Coronary artery (tissue), 2 donors: ENCODE measurements around the gene KCNK13.

Experiments used
- DNase-seq: peaks from one replicate; pipeline ENCODE4 v3.0.0-alpha.2; 2017; ENCODE audit warnings: low spot score
- H3K27ac ChIP-seq, 2 donors: fragments of 200-600 bp; sonication (generic); one replicate each; pipeline ENCODE4 v1.5.1; 2016 to 2019
- H3K4me3 ChIP-seq: fragments of 200-600 bp; sonication (generic); 2 replicates; pipeline ENCODE4 v1.5.1; 2016; ENCODE audit warnings: mild to moderate bottlenecking, moderate library complexity
- CTCF ChIP-seq: fragments of 200-600 bp; sonication (generic); IDR thresholded peaks from one replicate; pipeline ENCODE4 v1.5.1; 2019; ENCODE audit warnings: antibody characterized with exemption

The KCNK13 gene

GRCh38 chr14:90177539-90178189 lies 115.9 kb downstream of the KCNK13 start:
- TF ChIP-seq CTCF, result no peak
- no peak overlapping the region for H3K4me3 ChIP-seq
- no peak overlapping the region for H3K27ac ChIP-seq
- DNase-seq, result no peak

GRCh38 chr14:90179357-90179756 lies 117.6 kb downstream of the KCNK13 start:
- no peak for TF ChIP-seq CTCF
- DNase-seq, result no peak
- Histone ChIP-seq H3K27ac (no peak overlapping the region), H3K4me3 (no peak overlapping the region)

GRCh38 chr14:90179809-90180779 lies 118.3 kb downstream of the KCNK13 start:
- no peak for TF ChIP-seq CTCF
- Histone ChIP-seq H3K4me3 (no peak overlapping the region), H3K27ac (no peak overlapping the region)
- DNase-seq, result no peak

- Histone ChIP-seq H3K4me3 (no peak overlapping the region), H3K27ac (no peak overlapping the region)
- no peak for DNase-seq
- no peak for TF ChIP-seq CTCF
Observed at GRCh38 chr14:90184094-90184493, 122.3 kb downstream of the KCNK13 start.

GRCh38 chr14:90184571-90185266 lies 122.9 kb downstream of the KCNK13 start:
- no peak for TF ChIP-seq CTCF
- no peak for DNase-seq
- H3K27ac ChIP-seq, result no peak overlapping the region
- H3K4me3 ChIP-seq, result no peak overlapping the region

GRCh38 chr14:90188588-90188987 lies 126.8 kb downstream of the KCNK13 start:
- no peak for DNase-seq
- H3K4me3 ChIP-seq, result no peak overlapping the region
- no peak for TF ChIP-seq CTCF
- H3K27ac ChIP-seq, result no peak overlapping the region
